DND-41 (cell line): Measurements from ENCODE around the gene LRP8.

ENCODE experiments used
- EZH2 ChIP-seq: IDR thresholded peaks from 3 replicates; pipeline ENCODE4 v1.6.1; 2012; ENCODE audit warnings: borderline replicate concordance, low read depth, mild to moderate bottlenecking, moderate library complexity, low read length, inconsistent platforms; ENCODE audit not compliant: severe bottlenecking
- TF ChIP-seq, protein P1 (sequence below): IDR thresholded peaks from 2 replicates; pipeline ENCODE4 v1.5.1; 2012; ENCODE audit warnings: borderline replicate concordance, low read length, moderate library complexity, mild to moderate bottlenecking; ENCODE audit not compliant: poor library complexity, severe bottlenecking; ENCODE audit errors: extremely low read depth

- no peak for TF ChIP-seq EZH2
- TF ChIP-seq, protein P1, sequence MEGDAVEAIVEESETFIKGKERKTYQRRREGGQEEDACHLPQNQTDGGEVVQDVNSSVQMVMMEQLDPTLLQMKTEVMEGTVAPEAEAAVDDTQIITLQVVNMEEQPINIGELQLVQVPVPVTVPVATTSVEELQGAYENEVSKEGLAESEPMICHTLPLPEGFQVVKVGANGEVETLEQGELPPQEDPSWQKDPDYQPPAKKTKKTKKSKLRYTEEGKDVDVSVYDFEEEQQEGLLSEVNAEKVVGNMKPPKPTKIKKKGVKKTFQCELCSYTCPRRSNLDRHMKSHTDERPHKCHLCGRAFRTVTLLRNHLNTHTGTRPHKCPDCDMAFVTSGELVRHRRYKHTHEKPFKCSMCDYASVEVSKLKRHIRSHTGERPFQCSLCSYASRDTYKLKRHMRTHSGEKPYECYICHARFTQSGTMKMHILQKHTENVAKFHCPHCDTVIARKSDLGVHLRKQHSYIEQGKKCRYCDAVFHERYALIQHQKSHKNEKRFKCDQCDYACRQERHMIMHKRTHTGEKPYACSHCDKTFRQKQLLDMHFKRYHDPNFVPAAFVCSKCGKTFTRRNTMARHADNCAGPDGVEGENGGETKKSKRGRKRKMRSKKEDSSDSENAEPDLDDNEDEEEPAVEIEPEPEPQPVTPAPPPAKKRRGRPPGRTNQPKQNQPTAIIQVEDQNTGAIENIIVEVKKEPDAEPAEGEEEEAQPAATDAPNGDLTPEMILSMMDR: no peak
Measured at GRCh38 chr1:53376041-53376461, 48.2 kb upstream of the LRP8 start.
